Measurements from ENCODE around the gene PPP3R2.

PPP3R2 gene

GRCh38 chr9:101594796-101595195 lies at the start of gene PPP3R2:
PPP3R2 (minus strand) TSS chr9:101594969; CDS start chr9:101594921, 48 bp downstream.
- Histone ChIP-seq H3K9ac (ENCODE audit: low read length in 5 of 5) (no peak within 1 kb of the TSS), H3K4me1 (ENCODE audit: control insufficient read depth in 5 of 5, insufficient read depth in 5 of 5, low read length in 5 of 5) (no peaks in the 10 kb centered on the region), H3K36me3 (ENCODE audit: control insufficient read depth in 5 of 5, insufficient read depth in 5 of 5, low read length in 5 of 5) (no peaks in the 10 kb centered on the region), H3K9me3 (ENCODE audit: control insufficient read depth in 5 of 5, low read length in 5 of 5) (no peaks in the 10 kb centered on the region), H3K4me3 (ENCODE audit: low read depth in 1 of 5, low read length in 5 of 5) (no peak within 1 kb of the TSS), H3K27me3 (ENCODE audit: control insufficient read depth in 5 of 5, insufficient read depth in 4 of 5, low read length in 5 of 5) (no peaks in the 10 kb centered on the region), H3K27ac (ENCODE audit: low read depth, low read length) (no peak within 1 kb of the TSS)

GRCh38 chr9:101639785-101640665 lies 45.3 kb upstream of the PPP3R2 start:
- Histone ChIP-seq H3K27me3 (ENCODE audit: control insufficient read depth in 5 of 5, insufficient read depth in 4 of 5, low read length in 5 of 5) (no peaks in the 10 kb centered on the region), H3K9ac (ENCODE audit: low read length in 5 of 5) (no peak overlapping the region), H3K4me1 (ENCODE audit: control insufficient read depth in 5 of 5, insufficient read depth in 5 of 5, low read length in 5 of 5) (no peaks in the 10 kb centered on the region), H3K27ac (ENCODE audit: low read depth, low read length) (no peak overlapping the region), H3K36me3 (ENCODE audit: control insufficient read depth in 5 of 5, insufficient read depth in 5 of 5, low read length in 5 of 5) (no peaks in the 10 kb centered on the region), H3K9me3 (ENCODE audit: control insufficient read depth in 5 of 5, low read length in 5 of 5) (peaks cover 3 to 9% (median 6%) of the 10 kb centered on the region in 5 donors), H3K4me3 (ENCODE audit: low read depth in 1 of 5, low read length in 5 of 5) (no peak overlapping the region)

GRCh38 chr9:101639311-101639710 lies 44.5 kb upstream of the PPP3R2 start:
- Histone ChIP-seq H3K36me3 (ENCODE audit: control insufficient read depth in 5 of 5, insufficient read depth in 5 of 5, low read length in 5 of 5) (no peaks in the 10 kb centered on the region), H3K9ac (ENCODE audit: low read length in 5 of 5) (no peak overlapping the region), H3K27ac (ENCODE audit: low read depth, low read length) (no peak overlapping the region), H3K4me1 (ENCODE audit: control insufficient read depth in 5 of 5, insufficient read depth in 5 of 5, low read length in 5 of 5) (no peaks in the 10 kb centered on the region), H3K9me3 (ENCODE audit: control insufficient read depth in 5 of 5, low read length in 5 of 5) (peaks cover 3 to 9% (median 5%) of the 10 kb centered on the region in 5 donors), H3K4me3 (ENCODE audit: low read depth in 1 of 5, low read length in 5 of 5) (no peak overlapping the region), H3K27me3 (ENCODE audit: control insufficient read depth in 5 of 5, insufficient read depth in 4 of 5, low read length in 5 of 5) (no peaks in the 10 kb centered on the region)

GRCh38 chr9:101636247-101636646 lies 41.5 kb upstream of the PPP3R2 start:
- Histone ChIP-seq H3K27me3 (ENCODE audit: control insufficient read depth in 5 of 5, insufficient read depth in 4 of 5, low read length in 5 of 5) (no peaks in the 10 kb centered on the region), H3K4me1 (ENCODE audit: control insufficient read depth in 5 of 5, insufficient read depth in 5 of 5, low read length in 5 of 5) (no peaks in the 10 kb centered on the region), H3K4me3 (ENCODE audit: low read depth in 1 of 5, low read length in 5 of 5) (no peak overlapping the region), H3K9ac (ENCODE audit: low read length in 5 of 5) (no peak overlapping the region), H3K27ac (ENCODE audit: low read depth, low read length) (no peak overlapping the region), H3K9me3 (ENCODE audit: control insufficient read depth in 5 of 5, low read length in 5 of 5) (no peaks in the 10 kb centered on the region), H3K36me3 (ENCODE audit: control insufficient read depth in 5 of 5, insufficient read depth in 5 of 5, low read length in 5 of 5) (no peaks in the 10 kb centered on the region)

GRCh38 chr9:101635473-101635872 lies 40.7 kb upstream of the PPP3R2 start:
- Histone ChIP-seq H3K27me3 (ENCODE audit: control insufficient read depth in 5 of 5, insufficient read depth in 4 of 5, low read length in 5 of 5) (no peaks in the 10 kb centered on the region), H3K4me3 (ENCODE audit: low read depth in 1 of 5, low read length in 5 of 5) (no peak overlapping the region), H3K9ac (ENCODE audit: low read length in 5 of 5) (no peak overlapping the region), H3K9me3 (ENCODE audit: control insufficient read depth in 5 of 5, low read length in 5 of 5) (no peaks in the 10 kb centered on the region), H3K36me3 (ENCODE audit: control insufficient read depth in 5 of 5, insufficient read depth in 5 of 5, low read length in 5 of 5) (no peaks in the 10 kb centered on the region), H3K27ac (ENCODE audit: low read depth, low read length) (no peak overlapping the region), H3K4me1 (ENCODE audit: control insufficient read depth in 5 of 5, insufficient read depth in 5 of 5, low read length in 5 of 5) (no peaks in the 10 kb centered on the region)

- Histone ChIP-seq H3K4me3 (ENCODE audit: low read depth in 1 of 5, low read length in 5 of 5) (no peak overlapping the region), H3K36me3 (ENCODE audit: control insufficient read depth in 5 of 5, insufficient read depth in 5 of 5, low read length in 5 of 5) (no peaks in the 10 kb centered on the region), H3K27me3 (ENCODE audit: control insufficient read depth in 5 of 5, insufficient read depth in 4 of 5, low read length in 5 of 5) (no peaks in the 10 kb centered on the region), H3K4me1 (ENCODE audit: control insufficient read depth in 5 of 5, insufficient read depth in 5 of 5, low read length in 5 of 5) (no peaks in the 10 kb centered on the region), H3K27ac (ENCODE audit: low read depth, low read length) (no peak overlapping the region), H3K9me3 (ENCODE audit: control insufficient read depth in 5 of 5, low read length in 5 of 5) (no peaks in the 10 kb centered on the region), H3K9ac (ENCODE audit: low read length in 5 of 5) (no peak overlapping the region)
Measured at GRCh38 chr9:101634741-101635409, 40.1 kb upstream of the PPP3R2 start.

- no peak overlapping the region for H3K9ac ChIP-seq (ENCODE audit: low read length in 5 of 5)
- no peaks in the 10 kb centered on the region for H3K9me3 ChIP-seq (ENCODE audit: control insufficient read depth in 5 of 5, low read length in 5 of 5)
- H3K4me1 ChIP-seq (ENCODE audit: control insufficient read depth in 5 of 5, insufficient read depth in 5 of 5, low read length in 5 of 5): no peaks in the 10 kb centered on the region
- no peak overlapping the region for H3K27ac ChIP-seq (ENCODE audit: low read depth, low read length)
- no peak overlapping the region for H3K4me3 ChIP-seq (ENCODE audit: low read depth in 1 of 5, low read length in 5 of 5)
- H3K36me3 ChIP-seq (ENCODE audit: control insufficient read depth in 5 of 5, insufficient read depth in 5 of 5, low read length in 5 of 5): no peaks in the 10 kb centered on the region
- H3K27me3 ChIP-seq (ENCODE audit: control insufficient read depth in 5 of 5, insufficient read depth in 4 of 5, low read length in 5 of 5): no peaks in the 10 kb centered on the region
Measured at GRCh38 chr9:101632611-101633010, 37.8 kb upstream of the PPP3R2 start.

- Histone ChIP-seq H3K4me1 (ENCODE audit: control insufficient read depth in 5 of 5, insufficient read depth in 5 of 5, low read length in 5 of 5) (no peaks in the 10 kb centered on the region), H3K9ac (ENCODE audit: low read length in 5 of 5) (no peak overlapping the region), H3K27me3 (ENCODE audit: control insufficient read depth in 5 of 5, insufficient read depth in 4 of 5, low read length in 5 of 5) (no peaks in the 10 kb centered on the region), H3K36me3 (ENCODE audit: control insufficient read depth in 5 of 5, insufficient read depth in 5 of 5, low read length in 5 of 5) (no peaks in the 10 kb centered on the region), H3K27ac (ENCODE audit: low read depth, low read length) (no peak overlapping the region), H3K9me3 (ENCODE audit: control insufficient read depth in 5 of 5, low read length in 5 of 5) (no peaks in the 10 kb centered on the region), H3K4me3 (ENCODE audit: low read depth in 1 of 5, low read length in 5 of 5) (no peak overlapping the region)
Measured at GRCh38 chr9:101631892-101632291, 37.1 kb upstream of the PPP3R2 start.

GRCh38 chr9:101629636-101630035 lies 34.9 kb upstream of the PPP3R2 start:
- H3K4me3 ChIP-seq (ENCODE audit: low read depth in 1 of 5, low read length in 5 of 5): no peak overlapping the region
- H3K9ac ChIP-seq (ENCODE audit: low read length in 5 of 5): no peak overlapping the region
- H3K9me3 ChIP-seq (ENCODE audit: control insufficient read depth in 5 of 5, low read length in 5 of 5): no peaks in the 10 kb centered on the region
- no peaks in the 10 kb centered on the region for H3K36me3 ChIP-seq (ENCODE audit: control insufficient read depth in 5 of 5, insufficient read depth in 5 of 5, low read length in 5 of 5)
- no peak overlapping the region for H3K27ac ChIP-seq (ENCODE audit: low read depth, low read length)
- H3K4me1 ChIP-seq (ENCODE audit: control insufficient read depth in 5 of 5, insufficient read depth in 5 of 5, low read length in 5 of 5): no peaks in the 10 kb centered on the region
- no peaks in the 10 kb centered on the region for H3K27me3 ChIP-seq (ENCODE audit: control insufficient read depth in 5 of 5, insufficient read depth in 4 of 5, low read length in 5 of 5)

- H3K9me3 ChIP-seq (ENCODE audit: control insufficient read depth in 5 of 5, low read length in 5 of 5): no peaks in the 10 kb centered on the region
- H3K4me3 ChIP-seq (ENCODE audit: low read depth in 1 of 5, low read length in 5 of 5): no peak overlapping the region
- H3K27ac ChIP-seq (ENCODE audit: low read depth, low read length): no peak overlapping the region
- H3K4me1 ChIP-seq (ENCODE audit: control insufficient read depth in 5 of 5, insufficient read depth in 5 of 5, low read length in 5 of 5): no peaks in the 10 kb centered on the region
- H3K36me3 ChIP-seq (ENCODE audit: control insufficient read depth in 5 of 5, insufficient read depth in 5 of 5, low read length in 5 of 5): no peaks in the 10 kb centered on the region
- no peaks in the 10 kb centered on the region for H3K27me3 ChIP-seq (ENCODE audit: control insufficient read depth in 5 of 5, insufficient read depth in 4 of 5, low read length in 5 of 5)
- no peak overlapping the region for H3K9ac ChIP-seq (ENCODE audit: low read length in 5 of 5)
Measured at GRCh38 chr9:101628173-101628572, 33.4 kb upstream of the PPP3R2 start.

All from subcutaneous abdominal adipose tissue (tissue), 5 donors.